T-helper 1 cell (primary cell): ENCODE results near the gene CBX7.
"Not testable (repeated sequence)": the region's sequence is repeated elsewhere in the genome, so short reads cannot be mapped to it uniquely, and the experiment has no call there.

Experiments
- DNase-seq, 5 donors: peaks; one replicate each; pipeline ENCODE4 v3.0.0-alpha.2; 2012 to 2020

The CBX7 gene

GRCh38 chr22:39173787-39174497 is 21.5 kb upstream of the CBX7 start:
- DNase-seq, result peak in 2 of 5 donors; percentile 21 to 67

GRCh38 chr22:39173050-39173706 is 20.7 kb upstream of the CBX7 start:
- DNase-seq, result no peak

GRCh38 chr22:39172265-39173049 is 20.0 kb upstream of the CBX7 start:
- not testable (repeated sequence) for DNase-seq

- DNase-seq, result no peak
These were observed 19.3 kb upstream of the CBX7 start for GRCh38 chr22:39171623-39172264.

- peak; percentile 65 to 80 (median 75) for DNase-seq
These were observed 18.5 kb upstream of the CBX7 start for GRCh38 chr22:39170825-39171622.

GRCh38 chr22:39169797-39170466 is 17.5 kb upstream of the CBX7 start:
- DNase-seq, result no peak

GRCh38 chr22:39166547-39166946 is 14.1 kb upstream of the CBX7 start:
- no peak for DNase-seq

GRCh38 chr22:39156093-39156492 is 3.6 kb upstream of the CBX7 start:
- DNase-seq, result not testable (repeated sequence)

GRCh38 chr22:39155421-39155820 is 2.9 kb upstream of the CBX7 start:
- DNase-seq, result no peak

- no peak for DNase-seq
These were observed 789 bp upstream of the CBX7 start for GRCh38 chr22:39153220-39153717.

GRCh38 chr22:39152024-39152510 is 413 bp downstream of the CBX7 start:
- no peak for DNase-seq

- no peak for DNase-seq
These were observed 1.0 kb downstream of the CBX7 start for GRCh38 chr22:39151329-39151975.

GRCh38 chr22:39150848-39151215 is 1.6 kb downstream of the CBX7 start:
- DNase-seq, result no peak

- DNase-seq, result no peak
These were observed 2.3 kb downstream of the CBX7 start for GRCh38 chr22:39149915-39150847.

- DNase-seq, result peak; percentile 58 to 69 (median 65)
These were observed 3.5 kb downstream of the CBX7 start for GRCh38 chr22:39148727-39149535.

- no peak for DNase-seq
These were observed 4.3 kb downstream of the CBX7 start for GRCh38 chr22:39148026-39148726.

- DNase-seq, result no peak
These were observed 5.0 kb downstream of the CBX7 start for GRCh38 chr22:39147335-39148025.
